Parathyroid adenoma (tissue), 2 donors: ENCODE data around the gene TBR1.

Experiments
- H2AFZ ChIP-seq: fragments of 300-600 bp; sonication (generic); one replicate; pipeline ENCODE4 v1.7.0; 2017; ENCODE audit warnings: antibody characterized with exemption, mild to moderate bottlenecking
- H3K27ac ChIP-seq: fragments of 300-600 bp; sonication (generic); one replicate; pipeline ENCODE4 v1.7.0; 2017
- H3K27me3 ChIP-seq: fragments of 300-600 bp; sonication (generic); one replicate; pipeline ENCODE4 v1.7.0; 2017; ENCODE audit warnings: low read length; ENCODE audit not compliant: control insufficient read depth, insufficient read depth
- H3K36me3 ChIP-seq: fragments of 300-600 bp; sonication (generic); one replicate; pipeline ENCODE4 v1.7.0; 2017; ENCODE audit warnings: low read length; ENCODE audit not compliant: control insufficient read depth, insufficient read depth
- H3K4me1 ChIP-seq: fragments of 300-600 bp; sonication (generic); one replicate; pipeline ENCODE4 v1.7.0; 2017; ENCODE audit warnings: control low read depth
- H3K4me2 ChIP-seq: fragments of 300-600 bp; sonication (generic); one replicate; pipeline ENCODE4 v1.7.0; 2017; ENCODE audit warnings: low read length
- H3K4me3 ChIP-seq: fragments of 300-600 bp; sonication (generic); one replicate; pipeline ENCODE4 v1.7.0; 2017; ENCODE audit warnings: low read depth, low read length
- H3K79me2 ChIP-seq: fragments of 300-600 bp; sonication (generic); one replicate; pipeline ENCODE4 v1.7.0; 2017; ENCODE audit warnings: control low read depth
- H3K9ac ChIP-seq: fragments of 300-600 bp; sonication (generic); one replicate; pipeline ENCODE4 v1.7.0; 2017; ENCODE audit warnings: mild to moderate bottlenecking
- H3K9me3 ChIP-seq: fragments of 300-600 bp; sonication (generic); one replicate; pipeline ENCODE4 v1.7.0; 2017; ENCODE audit warnings: low read length; ENCODE audit not compliant: control insufficient read depth
- CTCF ChIP-seq: fragments of 300-600 bp; sonication (generic); IDR thresholded peaks from one replicate; pipeline ENCODE4 v1.7.0; 2017; ENCODE audit warnings: antibody characterized with exemption, mild to moderate bottlenecking
- donor health status: primary hyperparathyroidism.

Gene TBR1

GRCh38 chr2:161415987-161416707 is at the start of gene TBR1:
TSS of gene TBR1 (plus strand) at chr2:161416297. CDS start at chr2:161416411, 114 bp downstream.
- Histone ChIP-seq H3K27me3 (peaks cover 11% of the 10 kb centered on the region), H3K4me2 (no peak within 1 kb of the TSS), H3K79me2 (no peaks in the 10 kb centered on the region), H3K9ac (no peak within 1 kb of the TSS), H3K36me3 (no peaks in the 10 kb centered on the region), H3K4me1 (peaks cover 3% of the 10 kb centered on the region), H3K4me3 (no peak within 1 kb of the TSS), H3K27ac (no peak within 1 kb of the TSS), H3K9me3 (no peaks in the 10 kb centered on the region), H2AFZ (no peak within 1 kb of the TSS)
- no peak for TF ChIP-seq CTCF

- no peaks in the 10 kb centered on the region for H3K36me3 ChIP-seq
- no peaks in the 10 kb centered on the region for H3K4me1 ChIP-seq
- no peak overlapping the region for H2AFZ ChIP-seq
- no peaks in the 10 kb centered on the region for H3K9me3 ChIP-seq
- no peaks in the 10 kb centered on the region for H3K27me3 ChIP-seq
- no peak overlapping the region for H3K9ac ChIP-seq
- TF ChIP-seq CTCF, result no peak
- H3K27ac ChIP-seq, result no peak overlapping the region
- no peak overlapping the region for H3K4me2 ChIP-seq
- no peak overlapping the region for H3K4me3 ChIP-seq
- peaks cover 6% of the 10 kb centered on the region for H3K79me2 ChIP-seq
These were observed 48.4 kb upstream of the TBR1 start for GRCh38 chr2:161367675-161368074.

- H3K27ac ChIP-seq, result no peak overlapping the region
- H3K9me3 ChIP-seq, result no peaks in the 10 kb centered on the region
- H3K79me2 ChIP-seq, result no peaks in the 10 kb centered on the region
- no peak overlapping the region for H3K9ac ChIP-seq
- no peaks in the 10 kb centered on the region for H3K27me3 ChIP-seq
- H3K4me1 ChIP-seq, result no peaks in the 10 kb centered on the region
- H3K36me3 ChIP-seq, result no peaks in the 10 kb centered on the region
- H2AFZ ChIP-seq, result no peak overlapping the region
- no peak for TF ChIP-seq CTCF
- H3K4me3 ChIP-seq, result no peak overlapping the region
- no peak overlapping the region for H3K4me2 ChIP-seq
These were observed 46.8 kb upstream of the TBR1 start for GRCh38 chr2:161369311-161369710.

- Histone ChIP-seq H3K27ac (no peak overlapping the region), H3K4me3 (no peak overlapping the region), H3K36me3 (no peaks in the 10 kb centered on the region), H3K79me2 (no peaks in the 10 kb centered on the region), H3K4me1 (no peaks in the 10 kb centered on the region), H3K4me2 (no peak overlapping the region), H3K27me3 (no peaks in the 10 kb centered on the region), H3K9ac (no peak overlapping the region), H3K9me3 (no peaks in the 10 kb centered on the region), H2AFZ (no peak overlapping the region)
- no peak for TF ChIP-seq CTCF
These were observed 45.1 kb upstream of the TBR1 start for GRCh38 chr2:161370981-161371380.

GRCh38 chr2:161371869-161372268 is 44.2 kb upstream of the TBR1 start:
- Histone ChIP-seq H3K79me2 (no peaks in the 10 kb centered on the region), H2AFZ (no peak overlapping the region), H3K4me2 (no peak overlapping the region), H3K9me3 (no peaks in the 10 kb centered on the region), H3K27ac (no peak overlapping the region), H3K36me3 (no peaks in the 10 kb centered on the region), H3K27me3 (no peaks in the 10 kb centered on the region), H3K4me3 (no peak overlapping the region), H3K4me1 (no peaks in the 10 kb centered on the region), H3K9ac (no peak overlapping the region)
- no peak for TF ChIP-seq CTCF
